NOMO-1 treated with dmso at 0.1 percent for 144 hours (cell line): Measurements from ENCODE around the gene ANKRD44.
"Not testable (repeated sequence)": the region's sequence is repeated elsewhere in the genome, so short reads cannot be mapped to it uniquely, and the experiment has no call there.

ENCODE experiments used
- DNase-seq: peaks from one replicate; lab custom pipeline; 2025; ENCODE audit not compliant: unreplicated experiment; lab: John Stamatoyannopoulos, UW

ANKRD44 gene

GRCh38 chr2:197240421-197241041 lies 70.0 kb downstream of the ANKRD44 start:
- DNase-seq, result no peak

DNA sequence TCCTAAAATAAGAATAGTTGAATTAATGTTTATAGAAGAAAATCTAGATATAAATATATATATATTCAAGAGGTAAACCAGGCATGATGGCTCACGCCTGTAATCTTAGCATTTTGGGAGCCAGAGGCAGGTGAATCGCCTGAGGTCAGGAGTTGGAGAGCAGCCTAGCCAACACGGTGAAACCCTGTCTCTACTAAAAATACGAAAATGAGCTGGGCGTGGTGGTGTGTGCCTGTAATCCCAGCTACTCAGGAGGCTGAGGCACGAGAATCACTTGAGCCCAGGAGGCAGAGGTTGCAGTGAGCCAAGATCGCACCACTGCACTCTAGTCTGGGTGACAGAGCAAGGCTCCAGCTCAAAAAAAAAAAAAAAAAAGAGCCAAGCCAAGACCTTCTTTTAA lies 70.6 kb downstream of the ANKRD44 start:
- not testable (repeated sequence) for DNase-seq

- DNase-seq, result peak; percentile 29
These were observed 71.1 kb downstream of the ANKRD44 start for GRCh38 chr2:197239434-197239833.

DNA sequence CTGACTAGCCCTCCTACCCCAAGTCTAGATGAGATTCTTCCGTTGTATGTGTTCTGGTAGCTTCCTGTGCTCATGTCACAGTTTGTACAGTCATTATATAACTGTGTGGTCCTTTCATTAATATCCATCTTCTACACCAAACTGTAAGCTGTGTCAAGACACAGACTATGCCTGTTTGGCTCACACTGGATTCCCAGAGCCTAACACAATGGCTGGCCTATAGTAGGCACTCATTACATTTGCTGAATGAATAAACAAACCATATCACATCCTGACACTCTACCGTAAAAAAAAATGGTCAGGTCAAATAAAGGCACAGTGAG lies 72.6 kb downstream of the ANKRD44 start:
- no peak for DNase-seq

- no peak for DNase-seq
These were observed 73.1 kb downstream of the ANKRD44 start for GRCh38 chr2:197237291-197238042.

DNA sequence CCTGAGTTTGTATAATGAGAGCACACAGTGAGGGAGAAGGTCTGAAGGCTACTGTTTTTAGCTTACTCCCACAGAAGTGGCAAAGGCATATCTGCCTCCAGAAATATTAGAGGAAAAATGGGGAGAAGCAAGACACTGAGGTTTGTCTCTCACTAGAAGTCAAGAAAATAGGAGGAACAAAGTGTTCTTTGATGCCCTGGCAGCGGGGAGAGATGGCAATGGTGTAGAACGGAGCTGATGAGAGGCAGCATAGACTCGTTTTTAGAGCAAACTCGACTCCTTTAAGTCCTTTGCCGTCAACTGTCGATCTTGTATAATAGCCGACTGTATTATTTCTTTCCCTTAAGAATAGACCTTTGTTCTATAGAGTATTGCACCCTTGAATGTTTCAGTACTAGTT lies 73.8 kb downstream of the ANKRD44 start:
- DNase-seq, result no peak

DNA sequence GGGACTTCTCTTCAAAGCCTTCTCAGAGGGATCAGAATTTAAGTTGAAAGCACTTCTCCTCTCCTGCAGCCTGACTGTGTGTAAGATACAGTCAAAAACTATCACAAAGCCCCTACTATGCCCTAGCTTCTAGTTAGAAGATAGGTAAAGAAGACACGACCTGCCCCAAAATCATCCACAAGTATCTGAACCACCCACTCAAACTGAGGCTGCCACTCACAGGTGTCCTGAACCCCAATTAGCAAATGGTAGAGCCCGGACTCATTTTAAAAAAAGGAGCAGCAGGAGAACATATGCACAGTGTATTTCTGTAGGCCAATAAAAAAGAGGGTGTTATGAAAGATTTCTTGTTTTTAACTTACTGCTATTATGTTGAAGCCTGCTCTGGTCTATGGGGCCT lies 74.4 kb downstream of the ANKRD44 start:
- DNase-seq, result no peak

DNA sequence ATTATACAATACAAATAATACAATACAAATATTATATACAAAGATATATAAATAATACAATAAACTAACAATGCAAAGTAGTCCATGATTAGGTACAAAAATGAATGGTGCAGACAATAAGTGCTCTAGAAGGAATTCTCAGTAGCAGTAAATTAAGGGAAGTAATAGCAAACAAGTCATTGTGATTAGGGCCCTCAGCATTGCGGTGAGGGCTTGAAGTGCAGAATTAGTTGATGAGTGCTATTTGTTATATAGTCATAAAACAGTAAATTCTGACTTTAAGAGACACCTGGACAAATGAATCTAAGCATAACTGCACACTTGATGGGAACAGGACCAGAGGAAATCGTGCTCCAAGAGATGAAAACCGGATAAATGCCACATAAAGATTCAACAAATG lies 74.9 kb downstream of the ANKRD44 start:
- DNase-seq, result no peak

GRCh38 chr2:197234671-197235191 lies 75.8 kb downstream of the ANKRD44 start:
- no peak for DNase-seq

- DNase-seq, result no peak
These were observed 77.1 kb downstream of the ANKRD44 start for GRCh38 chr2:197233473-197233872.

DNA sequence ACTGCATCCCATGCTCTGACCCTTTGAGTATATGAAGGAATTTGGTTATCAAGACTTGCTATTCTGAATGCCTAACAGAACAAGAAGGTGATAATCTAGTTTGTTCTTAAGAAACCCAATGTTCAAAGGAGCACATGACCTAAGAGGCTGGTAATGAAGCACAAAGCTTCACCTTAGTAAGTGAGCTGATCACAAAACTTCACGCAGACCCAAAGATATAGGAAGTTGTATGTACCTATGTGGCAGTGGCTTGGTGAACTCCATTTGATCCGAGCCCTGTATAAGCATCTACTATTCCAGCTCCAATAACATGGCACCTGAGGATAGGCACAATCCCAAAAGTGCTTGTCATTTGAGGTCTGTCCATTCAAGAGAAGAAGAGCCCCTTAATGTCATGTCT lies 78.6 kb downstream of the ANKRD44 start:
- no peak for DNase-seq

DNA sequence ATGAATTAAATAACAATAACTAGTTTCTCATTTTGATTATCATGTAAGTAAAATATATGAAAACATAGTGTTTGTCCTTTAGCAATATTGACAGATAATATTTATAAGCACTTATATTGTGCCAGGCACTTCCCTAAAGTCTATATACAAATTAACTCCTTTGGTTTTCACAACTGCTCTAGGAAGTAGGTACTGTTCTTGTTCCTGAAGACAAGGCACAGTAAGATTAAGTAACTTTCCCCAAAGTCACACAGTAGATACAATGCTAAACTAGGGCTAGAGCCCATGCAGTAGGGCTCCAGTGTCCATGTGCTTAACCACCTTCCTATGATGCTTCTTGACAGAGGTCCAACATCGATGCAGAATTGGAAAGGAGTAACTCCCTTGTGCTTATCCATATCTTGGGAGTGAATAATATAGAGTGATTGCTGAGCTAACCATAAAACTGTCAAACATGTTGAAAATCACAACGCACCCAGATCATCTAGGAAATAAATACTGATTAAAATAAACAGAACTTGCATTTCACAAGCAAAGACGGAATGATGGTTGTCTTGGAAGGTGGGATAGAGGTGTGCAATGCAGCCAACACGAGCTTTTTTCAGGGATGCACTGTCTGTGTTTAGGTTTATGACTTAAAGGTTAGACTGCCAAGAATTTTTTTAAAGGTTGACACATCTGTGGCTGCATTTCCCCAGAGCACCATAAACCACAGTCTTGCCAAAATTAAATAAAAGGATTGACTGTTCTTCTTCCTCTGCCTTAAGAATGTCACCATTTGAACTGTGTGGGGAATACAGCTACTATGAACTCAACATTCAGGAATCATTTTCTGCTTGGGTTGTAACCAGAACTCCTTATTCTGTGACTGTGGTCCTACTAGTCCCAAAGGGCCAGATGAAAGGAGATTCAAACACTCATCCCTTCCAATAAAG lies 80.8 kb downstream of the ANKRD44 start:
- no peak for DNase-seq

GRCh38 chr2:197223451-197223850 lies 87.1 kb downstream of the ANKRD44 start:
- no peak for DNase-seq

- DNase-seq, result no peak
These were observed 90.9 kb downstream of the ANKRD44 start for GRCh38 chr2:197219636-197220035.

GRCh38 chr2:197217541-197217940 lies 93.0 kb downstream of the ANKRD44 start:
- DNase-seq, result no peak

GRCh38 chr2:197216361-197216979 lies 94.1 kb downstream of the ANKRD44 start:
- DNase-seq, result peak; percentile 32

DNA sequence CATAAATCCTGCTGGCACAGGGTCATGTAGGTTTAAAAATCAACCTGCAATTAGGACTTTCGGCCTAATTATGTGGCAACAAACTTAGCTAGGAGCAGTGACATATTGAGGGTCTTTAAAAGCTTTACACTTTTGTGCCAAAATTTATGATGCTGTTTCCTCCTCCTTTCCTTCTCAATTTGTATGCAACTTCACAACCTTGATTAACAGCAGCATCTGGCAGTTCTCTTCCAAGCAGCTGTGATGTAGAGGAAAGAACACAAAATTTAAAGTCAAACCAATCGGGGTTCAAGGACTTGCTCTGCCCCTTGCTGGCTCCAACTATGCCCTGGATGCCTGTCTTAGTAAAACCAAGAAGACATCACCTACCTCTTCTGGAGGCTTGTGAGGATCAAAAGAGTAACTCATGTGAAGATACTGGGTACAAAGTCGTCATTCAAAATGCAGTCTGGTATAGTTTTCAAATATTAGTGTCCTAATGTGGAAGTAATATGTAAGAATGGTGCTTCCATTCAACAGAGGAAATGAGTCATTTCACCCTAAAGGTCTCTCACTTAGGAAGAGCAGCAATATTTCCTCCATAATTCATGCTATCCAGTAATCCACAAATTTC lies 94.7 kb downstream of the ANKRD44 start:
- no peak for DNase-seq

DNA sequence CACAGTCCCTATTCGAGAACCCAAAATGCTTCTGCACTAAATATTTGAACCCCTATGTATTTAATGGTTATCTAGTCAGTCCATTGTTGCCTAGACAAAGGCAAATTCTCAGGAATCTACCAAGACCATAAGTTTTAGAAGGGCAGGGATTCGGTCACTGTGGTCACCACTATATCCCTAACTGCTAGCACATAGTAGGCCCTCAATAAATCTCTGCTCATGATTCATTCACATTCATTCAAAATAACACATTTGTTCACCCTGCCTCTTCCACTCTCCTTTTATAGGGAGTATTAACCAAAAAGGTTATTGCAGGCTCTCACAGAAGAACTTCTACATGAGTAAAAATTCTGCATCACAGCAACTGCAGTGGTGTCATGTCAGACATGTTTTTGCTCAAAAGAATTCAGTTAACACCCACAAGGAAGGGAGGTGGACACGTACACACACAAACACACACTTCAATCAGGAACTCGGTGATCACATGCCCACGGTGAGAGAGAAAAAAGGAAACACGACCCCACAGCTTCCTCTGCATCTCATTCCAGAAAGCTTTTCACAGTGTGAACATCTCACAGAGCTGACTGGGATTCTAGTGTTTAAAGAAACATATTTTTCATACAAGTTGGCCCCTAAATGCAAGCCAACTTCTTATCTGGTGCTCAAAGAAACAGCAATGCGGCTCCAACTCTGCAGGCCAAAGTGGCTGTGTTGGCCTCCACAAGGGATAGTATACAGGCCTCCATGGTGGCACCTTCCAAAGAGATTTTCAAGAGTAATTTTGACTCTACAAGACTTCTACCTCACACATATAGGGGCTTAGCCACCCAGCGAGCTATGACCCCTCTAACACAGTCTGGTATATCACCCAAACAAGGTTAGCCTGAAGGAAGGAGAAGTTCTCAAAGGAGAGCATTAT lies 98.0 kb downstream of the ANKRD44 start:
- DNase-seq, result no peak

GRCh38 chr2:197211881-197212342 lies 98.7 kb downstream of the ANKRD44 start:
- DNase-seq, result no peak

GRCh38 chr2:197210430-197210829 lies 100.2 kb downstream of the ANKRD44 start:
- DNase-seq, result no peak
